ENCODE data around the gene SLC10A7. TPM values are rescaled to one million over a fixed set of nuclear protein-coding genes. Genes with fewer than 3 reads are reported as not detected.

Gene SLC10A7
- total RNA-seq, 4 donors from 2014 or later, result 12.9 to 28.1 (median 19.5) TPM

GRCh38 chr4:146453181-146453807 lies 68.4 kb downstream of the SLC10A7 start:
- no peak overlapping the region for H3K27ac ChIP-seq
- no peaks in the 10 kb centered on the region for H3K4me1 ChIP-seq
- H3K36me3 ChIP-seq, result no peaks in the 10 kb centered on the region
- H3K27me3 ChIP-seq, result no peaks in the 10 kb centered on the region
- DNase-seq, result no peak
- no peak for TF ChIP-seq CTCF (IDR thresholded peaks at IDR 0.05)
- TF ChIP-seq POLR2A (IDR thresholded peaks at IDR 0.05), result no peak
- no peak overlapping the region for H3K4me3 ChIP-seq
- no peaks in the 10 kb centered on the region for H3K9me3 ChIP-seq

- H3K9me3 ChIP-seq, result no peaks in the 10 kb centered on the region
- DNase-seq, result no peak
- H3K4me3 ChIP-seq, result no peak overlapping the region
- no peak overlapping the region for H3K27ac ChIP-seq
- TF ChIP-seq POLR2A (IDR thresholded peaks at IDR 0.05), result no peak
- TF ChIP-seq CTCF (IDR thresholded peaks at IDR 0.05), result no peak
- no peaks in the 10 kb centered on the region for H3K27me3 ChIP-seq
- H3K4me1 ChIP-seq, result no peaks in the 10 kb centered on the region
- H3K36me3 ChIP-seq, result no peaks in the 10 kb centered on the region
Measured at GRCh38 chr4:146450524-146450923, 71.2 kb downstream of the SLC10A7 start.

GRCh38 chr4:146446555-146446954 lies 75.2 kb downstream of the SLC10A7 start:
- no peaks in the 10 kb centered on the region for H3K9me3 ChIP-seq

GRCh38 chr4:146445198-146446150 lies 76.3 kb downstream of the SLC10A7 start:
- H3K4me3 ChIP-seq, result no peak overlapping the region
- no peaks in the 10 kb centered on the region for H3K27me3 ChIP-seq
- no peak for DNase-seq
- H3K36me3 ChIP-seq, result no peaks in the 10 kb centered on the region
- H3K4me1 ChIP-seq, result no peaks in the 10 kb centered on the region
- no peak for TF ChIP-seq CTCF (IDR thresholded peaks at IDR 0.05)
- no peak for TF ChIP-seq POLR2A (IDR thresholded peaks at IDR 0.05)
- H3K9me3 ChIP-seq, result no peaks in the 10 kb centered on the region
- no peak overlapping the region for H3K27ac ChIP-seq

More at GRCh38 chr4:146446555-146446954, 75.2 kb downstream of the SLC10A7 start:
- Histone ChIP-seq H3K27ac (no peak overlapping the region), H3K4me1 (no peaks in the 10 kb centered on the region), H3K36me3 (no peaks in the 10 kb centered on the region), H3K27me3 (no peaks in the 10 kb centered on the region), H3K4me3 (no peak overlapping the region)
- TF ChIP-seq POLR2A (IDR thresholded peaks at IDR 0.05) (no peak), CTCF (IDR thresholded peaks at IDR 0.05) (no peak)
- no peak for DNase-seq

- no peaks in the 10 kb centered on the region for H3K4me1 ChIP-seq
- TF ChIP-seq CTCF (IDR thresholded peaks at IDR 0.05) (no peak), POLR2A (IDR thresholded peaks at IDR 0.05) (no peak)
Measured at GRCh38 chr4:146443525-146443924, 78.2 kb downstream of the SLC10A7 start.

More at GRCh38 chr4:146443525-146443924, 78.2 kb downstream of the SLC10A7 start:
- no peak overlapping the region for H3K27ac ChIP-seq
- no peaks in the 10 kb centered on the region for H3K27me3 ChIP-seq
- H3K4me3 ChIP-seq, result no peak overlapping the region
- H3K9me3 ChIP-seq, result no peaks in the 10 kb centered on the region
- DNase-seq, result no peak
- no peaks in the 10 kb centered on the region for H3K36me3 ChIP-seq
